BLaER1 treated with 17β-estradiol and CSF1 and Interleukin-3, amounts not matched to agents 10 nM and 100 nM (cell line): Measurements from ENCODE around the gene KCNJ12.

Experiments used
- H3K27ac ChIP-seq, 11 experiments: shearing (Covaris generic); formaldehyde crosslinking; 2 replicates each; pipeline ENCODE4 v1.8.1; 2022
- H3K27me3 ChIP-seq, 11 experiments: shearing (Covaris generic); formaldehyde crosslinking; 2 replicates each; pipeline ENCODE4 v1.8.1; 2022
- H3K36me3 ChIP-seq, 11 experiments: shearing (Covaris generic); formaldehyde crosslinking; 2 replicates each; pipeline ENCODE4 v1.8.1; 2022
- H3K4me1 ChIP-seq, 10 experiments: shearing (Covaris generic); formaldehyde crosslinking; 2 replicates each; pipeline ENCODE4 v1.8.1; 2022
- H3K4me2 ChIP-seq, 11 experiments: shearing (Covaris generic); formaldehyde crosslinking; 2 replicates each; pipeline ENCODE4 v1.8.1; 2022
- H3K4me3 ChIP-seq, 10 experiments: shearing (Covaris generic); formaldehyde crosslinking; 2 replicates each; pipeline ENCODE4 v1.8.1; 2022
- H3K9ac ChIP-seq, 11 experiments: shearing (Covaris generic); formaldehyde crosslinking; 2 replicates each; pipeline ENCODE4 v1.8.1; 2022
- H3K9me3 ChIP-seq, 11 experiments: shearing (Covaris generic); formaldehyde crosslinking; replicated peaks in 1 of 11; 2 replicates each; pipeline ENCODE4 v1.8.1; 2022
- H4K20me1 ChIP-seq, 11 experiments: shearing (Covaris generic); formaldehyde crosslinking; 2 replicates each; pipeline ENCODE4 v1.8.1; 2022
- Cebpa-rat ChIP-seq, 11 experiments: shearing (Covaris generic); IDR thresholded peaks; 2 replicates each; pipeline ENCODE4 v1.8.1; 2022

KCNJ12 gene

GRCh38 chr17:21357696-21358656, 18.2 kb upstream of the KCNJ12 start:
- no peak for TF ChIP-seq Cebpa-rat (IDR thresholded peaks at IDR 0.05)

GRCh38 chr17:21358682-21359482, 17.3 kb upstream of the KCNJ12 start:
- peaks cover 11 to 43% (median 25%) of the 10 kb centered on the region in 10 experiments; a peak in 19 of 20 replicates for H3K4me1 ChIP-seq
- no peak overlapping the region for H3K9ac ChIP-seq
- H3K4me2 ChIP-seq: peak overlapping the region in 6 of 11 experiments; percentile 11 to 49 (median 46); a peak in 7 of 22 replicates
- no peak overlapping the region for H3K27ac ChIP-seq
- no peaks in the 10 kb centered on the region for H3K27me3 ChIP-seq
- H3K9me3 ChIP-seq: no peaks in the 10 kb centered on the region
- no peaks in the 10 kb centered on the region; a peak in 2 of 22 replicates for H4K20me1 ChIP-seq
- H3K4me3 ChIP-seq: no peak overlapping the region
- no peaks in the 10 kb centered on the region for H3K36me3 ChIP-seq
- TF ChIP-seq Cebpa-rat (IDR thresholded peaks at IDR 0.05): no peak

More at GRCh38 chr17:21357696-21358656, 18.2 kb upstream of the KCNJ12 start:
- Histone ChIP-seq H3K27ac (no peak overlapping the region), H3K4me3 (no peak overlapping the region), H3K4me2 (peak overlapping the region in 5 of 11 experiments; percentile 5 to 33 (median 18); a peak in 4 of 22 replicates), H4K20me1 (no peaks in the 10 kb centered on the region; a peak in 2 of 22 replicates), H3K9me3 (no peaks in the 10 kb centered on the region), H3K27me3 (no peaks in the 10 kb centered on the region), H3K4me1 (peaks cover 11 to 45% (median 30%) of the 10 kb centered on the region in 10 experiments; a peak in 19 of 20 replicates), H3K36me3 (no peaks in the 10 kb centered on the region), H3K9ac (no peak overlapping the region)

GRCh38 chr17:21359483-21359840, 16.7 kb upstream of the KCNJ12 start:
- H3K36me3 ChIP-seq: no peaks in the 10 kb centered on the region
- no peak overlapping the region for H3K4me3 ChIP-seq
- peak overlapping the region in 1 of 11 experiments; percentile 9; a peak in 1 of 22 replicates for H3K9ac ChIP-seq
- H3K4me1 ChIP-seq: peaks cover 11 to 44% (median 24%) of the 10 kb centered on the region in 10 experiments; a peak in 19 of 20 replicates
- no peaks in the 10 kb centered on the region for H3K9me3 ChIP-seq
- TF ChIP-seq Cebpa-rat (IDR thresholded peaks at IDR 0.05): no peak
- H3K27ac ChIP-seq: no peak overlapping the region
- no peaks in the 10 kb centered on the region for H3K27me3 ChIP-seq
- peak overlapping the region in 8 of 11 experiments; percentile 11 to 49 (median 46); a peak in 13 of 22 replicates for H3K4me2 ChIP-seq
- H4K20me1 ChIP-seq: no peaks in the 10 kb centered on the region; a peak in 2 of 22 replicates

- no peaks in the 10 kb centered on the region for H3K36me3 ChIP-seq
- H3K4me2 ChIP-seq: peak overlapping the region; percentile 11 to 49 (median 42); a peak in 16 of 22 replicates
- H3K27ac ChIP-seq: peak overlapping the region in 1 of 11 experiments; percentile 16; a peak in 1 of 22 replicates
- H3K4me3 ChIP-seq: no peak overlapping the region
- H3K27me3 ChIP-seq: no peaks in the 10 kb centered on the region
- H4K20me1 ChIP-seq: no peaks in the 10 kb centered on the region; a peak in 1 of 22 replicates
- no peaks in the 10 kb centered on the region for H3K9me3 ChIP-seq
- peaks cover 11 to 44% (median 24%) of the 10 kb centered on the region in 10 experiments; a peak in 19 of 20 replicates for H3K4me1 ChIP-seq
- no peak for TF ChIP-seq Cebpa-rat (IDR thresholded peaks at IDR 0.05)
- peak overlapping the region in 1 of 11 experiments; percentile 9; a peak in 1 of 22 replicates for H3K9ac ChIP-seq
Observed at GRCh38 chr17:21360048-21360447, 16.1 kb upstream of the KCNJ12 start.

GRCh38 chr17:21361020-21361809, 14.9 kb upstream of the KCNJ12 start:
- Histone ChIP-seq H3K27ac (no peak overlapping the region), H3K4me3 (no peak overlapping the region), H3K4me2 (peak overlapping the region in 5 of 11 experiments; percentile 21 to 49 (median 46); a peak in 6 of 22 replicates), H3K36me3 (no peaks in the 10 kb centered on the region), H4K20me1 (peaks cover 0 to 2% (median 0%) of the 10 kb centered on the region in 11 experiments; a peak in 1 of 22 replicates), H3K9me3 (no peaks in the 10 kb centered on the region), H3K27me3 (no peaks in the 10 kb centered on the region), H3K9ac (no peak overlapping the region), H3K4me1 (peaks cover 11 to 46% (median 24%) of the 10 kb centered on the region in 10 experiments; a peak in 19 of 20 replicates)
- no peak for TF ChIP-seq Cebpa-rat (IDR thresholded peaks at IDR 0.05)

- Histone ChIP-seq H3K9ac (no peak overlapping the region), H3K36me3 (no peaks in the 10 kb centered on the region), H4K20me1 (peaks cover 0 to 8% (median 0%) of the 10 kb centered on the region in 11 experiments; a peak in 1 of 22 replicates), H3K4me2 (no peak overlapping the region), H3K27ac (no peak overlapping the region), H3K9me3 (no peaks in the 10 kb centered on the region), H3K27me3 (no peaks in the 10 kb centered on the region), H3K4me3 (no peak overlapping the region), H3K4me1 (peaks cover 11 to 50% (median 24%) of the 10 kb centered on the region in 10 experiments; a peak in 19 of 20 replicates)
- no peak for TF ChIP-seq Cebpa-rat (IDR thresholded peaks at IDR 0.05)
Observed at GRCh38 chr17:21362331-21362931, 13.7 kb upstream of the KCNJ12 start.

GRCh38 chr17:21363776-21364642, 12.1 kb upstream of the KCNJ12 start:
- no peak overlapping the region for H3K4me3 ChIP-seq
- no peak overlapping the region for H3K27ac ChIP-seq
- no peaks in the 10 kb centered on the region for H3K36me3 ChIP-seq
- H3K27me3 ChIP-seq: no peaks in the 10 kb centered on the region
- H3K9me3 ChIP-seq: no peaks in the 10 kb centered on the region
- peaks cover 21 to 51% (median 36%) of the 10 kb centered on the region in 10 experiments for H3K4me1 ChIP-seq
- no peak for TF ChIP-seq Cebpa-rat (IDR thresholded peaks at IDR 0.05)
- H3K4me2 ChIP-seq: no peak overlapping the region
- H3K9ac ChIP-seq: no peak overlapping the region
- H4K20me1 ChIP-seq: 0 out of 22 replicates have a peak, but pooled peaks cover 0 to 14% (median 0%) of the 10 kb centered on the region in 11 experiments
